Cardiac muscle cell (in vitro differentiated cells and primary cell): ENCODE data around the gene RGS9. TPM values are rescaled to one million over a fixed set of nuclear protein-coding genes. Genes with fewer than 3 reads are reported as not detected.
A peak's percentile ranks its signal among the peaks of the same experiment; 100 is the strongest.

Experiments used
- DNase-seq, 2 donors: peaks; one replicate each; pipeline versions ENCODE4 v3.0.0 to v3.0.0-alpha.2; 2010 to 2017; ENCODE audit warnings: low read depth in 1 of 2, low spot score in 1 of 2
- H3K27ac ChIP-seq: fragments of 200-600 bp; sonication (generic); 2 replicates; pipeline ENCODE4 v1.5.1; 2016
- H3K27me3 ChIP-seq: fragments of 200-600 bp; sonication (generic); 2 replicates; pipeline ENCODE4 v1.6.0; 2016; ENCODE audit warnings: control low read depth
- H3K36me3 ChIP-seq: fragments of 200-600 bp; sonication (generic); 2 replicates; pipeline ENCODE4 v1.5.1; 2016; ENCODE audit warnings: control low read depth
- H3K4me1 ChIP-seq: fragments of 200-600 bp; sonication (generic); 2 replicates; pipeline ENCODE4 v1.8.1; 2017; ENCODE audit warnings: low read depth, mild to moderate bottlenecking, mixed run types
- H3K4me3 ChIP-seq: fragments of 200-600 bp; sonication (generic); 2 replicates; pipeline ENCODE4 v1.5.1; 2016; ENCODE audit warnings: mild to moderate bottlenecking
- H3K9me3 ChIP-seq: fragments of 200-600 bp; sonication (generic); 2 replicates; pipeline ENCODE4 v1.5.1; 2017; ENCODE audit warnings: low read depth, mild to moderate bottlenecking, control low read depth
- CTCF ChIP-seq: IDR thresholded peaks from 2 replicates; pipeline ENCODE4 v1.5.1; 2012; ENCODE audit warnings: low read depth, mild to moderate bottlenecking, low read length
- polyA plus RNA-seq: library from polyadenylated mRNA; unstranded; fragments of >200 nt; fragmentation: Nextera tagmentation; extraction: Ambion mirVana; gene quantifications from 2 replicates; pipeline ENCODE4 v1.2.1, GENCODE V29; 2016
- total RNA-seq: library from RNA; depleted of rRNA; stranded (reverse); fragments of >200 nt; gene quantifications from 2 replicates; pipeline ENCODE4 v1.2.3, GENCODE V29; 2016

RGS9 gene
- total and polyA plus RNA-seq, 2 experiments from 2014 or later = 4.7 to 5.5 TPM

GRCh38 chr17:65259696-65260485 lies 122.7 kb downstream of the RGS9 start:
- H3K4me3 ChIP-seq = no peak overlapping the region
- no peaks in the 10 kb centered on the region for H3K9me3 ChIP-seq
- TF ChIP-seq CTCF = no peak
- no peaks in the 10 kb centered on the region for H3K27me3 ChIP-seq
- no peaks in the 10 kb centered on the region for H3K4me1 ChIP-seq
- H3K27ac ChIP-seq = no peak overlapping the region
- no peak for DNase-seq
- H3K36me3 ChIP-seq = no peaks in the 10 kb centered on the region

GRCh38 chr17:65260626-65261025 lies 123.5 kb downstream of the RGS9 start:
- Histone ChIP-seq H3K27me3 (no peaks in the 10 kb centered on the region), H3K4me1 (no peaks in the 10 kb centered on the region), H3K36me3 (no peaks in the 10 kb centered on the region), H3K9me3 (no peaks in the 10 kb centered on the region), H3K27ac (no peak overlapping the region), H3K4me3 (no peak overlapping the region)
- no peak for DNase-seq
- TF ChIP-seq CTCF = no peak

- Histone ChIP-seq H3K27me3 (no peaks in the 10 kb centered on the region), H3K4me3 (no peak overlapping the region), H3K27ac (no peak overlapping the region), H3K4me1 (no peaks in the 10 kb centered on the region), H3K9me3 (no peaks in the 10 kb centered on the region), H3K36me3 (no peaks in the 10 kb centered on the region)
- no peak for TF ChIP-seq CTCF
- DNase-seq = no peak
Measured at GRCh38 chr17:65261152-65261551, 124.0 kb downstream of the RGS9 start.

- DNase-seq = peak in 1 of 2 donors; percentile 44
- H3K36me3 ChIP-seq = no peaks in the 10 kb centered on the region
- TF ChIP-seq CTCF = no peak
- no peaks in the 10 kb centered on the region for H3K9me3 ChIP-seq
- H3K27ac ChIP-seq = no peak overlapping the region
- H3K4me1 ChIP-seq = no peaks in the 10 kb centered on the region
- H3K27me3 ChIP-seq = no peaks in the 10 kb centered on the region
- no peak overlapping the region for H3K4me3 ChIP-seq
Measured at GRCh38 chr17:65261682-65262636, 124.8 kb downstream of the RGS9 start.

- TF ChIP-seq CTCF = no peak
- no peak for DNase-seq
- H3K27ac ChIP-seq = no peak overlapping the region
Measured at GRCh38 chr17:65265276-65265675, 128.1 kb downstream of the RGS9 start.

More at GRCh38 chr17:65265276-65265675, 128.1 kb downstream of the RGS9 start:
- Histone ChIP-seq H3K4me3 (no peak overlapping the region), H3K36me3 (no peaks in the 10 kb centered on the region), H3K9me3 (no peaks in the 10 kb centered on the region), H3K27me3 (no peaks in the 10 kb centered on the region), H3K4me1 (no peaks in the 10 kb centered on the region)
